Measurements from ENCODE around the gene TNS1.

TNS1 gene

GRCh38 chr2:217804791-217805667, 197.8 kb downstream of the TNS1 start:
- no peak for DNase-seq

- DNase-seq = no peak
These were observed 198.5 kb downstream of the TNS1 start for GRCh38 chr2:217804338-217804737.

- DNase-seq = no peak
These were observed 199.2 kb downstream of the TNS1 start for GRCh38 chr2:217803653-217803960.

GRCh38 chr2:217802876-217803652, 199.7 kb downstream of the TNS1 start:
- DNase-seq = no peak

- peak in 1 of 5 donors; percentile 5 for DNase-seq
These were observed 200.5 kb downstream of the TNS1 start for GRCh38 chr2:217802266-217802665.

GRCh38 chr2:217801711-217802110, 201.1 kb downstream of the TNS1 start:
- peak in 1 of 5 donors; percentile 3 for DNase-seq

- no peak for DNase-seq
These were observed 201.7 kb downstream of the TNS1 start for GRCh38 chr2:217801115-217801531.

- no peak for DNase-seq
These were observed 202.2 kb downstream of the TNS1 start for GRCh38 chr2:217800433-217801114.

- no peak for DNase-seq
These were observed 203.0 kb downstream of the TNS1 start for GRCh38 chr2:217799563-217800432.

GRCh38 chr2:217798743-217799562, 203.8 kb downstream of the TNS1 start:
- DNase-seq = no peak

GRCh38 chr2:217798191-217798590, 204.6 kb downstream of the TNS1 start:
- no peak for DNase-seq

GRCh38 chr2:217797661-217798069, 205.1 kb downstream of the TNS1 start:
- DNase-seq = no peak

- no peak for DNase-seq
These were observed 205.6 kb downstream of the TNS1 start for GRCh38 chr2:217797165-217797564.

GRCh38 chr2:217795706-217796465, 206.9 kb downstream of the TNS1 start:
- no peak for DNase-seq

GRCh38 chr2:217795067-217795466, 207.7 kb downstream of the TNS1 start:
- no peak for DNase-seq

- DNase-seq = no peak
These were observed 208.4 kb downstream of the TNS1 start for GRCh38 chr2:217794133-217794986.

- no peak for DNase-seq
These were observed 209.1 kb downstream of the TNS1 start for GRCh38 chr2:217793566-217794132.

- DNase-seq = no peak
These were observed 209.9 kb downstream of the TNS1 start for GRCh38 chr2:217792626-217793527.

Data from T-helper 1 cell (primary cell).